Esophagus muscularis mucosa (tissue), 4 donors: ENCODE data around the gene PTPN9. TPM values are rescaled to one million over a fixed set of nuclear protein-coding genes. Genes with fewer than 3 reads are reported as not detected.

Experiments used
- DNase-seq: peaks from one replicate; pipeline ENCODE4 v3.0.0-alpha.2; 2017; ENCODE audit errors: extremely low spot score
- H3K27ac ChIP-seq, 4 donors: fragments of 200-600 bp; sonication (generic); replicated peaks in 1 of 4; 1 replicate in 3 of 4; 2 replicates in 1 of 4; pipeline ENCODE4 v1.5.1; 2016 to 2019; ENCODE audit warnings: mild to moderate bottlenecking in 1 of 4
- H3K27me3 ChIP-seq, 4 donors: fragments of 200-600 bp; sonication (generic); one replicate each; pipeline versions ENCODE4 v1.5.1 to v1.6.0; 2016 to 2019
- H3K36me3 ChIP-seq, 4 donors: fragments of 200-600 bp; sonication (generic); one replicate each; pipeline ENCODE4 v1.5.1; 2016 to 2019
- H3K4me1 ChIP-seq, 4 donors: fragments of 200-600 bp; sonication (generic); one replicate each; pipeline ENCODE4 v1.5.1; 2016 to 2019
- H3K4me3 ChIP-seq, 4 donors: fragments of 200-600 bp; sonication (generic); 1 replicate in 2 of 4; 2 replicates in 2 of 4; pipeline ENCODE4 v1.5.1; 2016 to 2019; ENCODE audit warnings: mild to moderate bottlenecking in 4 of 4, moderate library complexity in 1 of 4
- H3K9me3 ChIP-seq, 4 donors: fragments of 200-600 bp; sonication (generic); 1 replicate in 3 of 4; 2 replicates in 1 of 4; pipeline ENCODE4 v1.5.1; 2016 to 2019
- CTCF ChIP-seq, 3 experiments: fragments of 200-600 bp in 2 of 3; fragments of 450-650 bp in 1 of 3; sonication (generic) in 2 of 3; IDR thresholded peaks; one replicate each; pipeline ENCODE4 v1.5.1; 2017 to 2019; ENCODE audit warnings: antibody characterized with exemption in 3 of 3, mild to moderate bottlenecking in 2 of 3, moderate library complexity in 1 of 3
- EP300 ChIP-seq: sonication (generic); formaldehyde crosslinking; IDR thresholded peaks from one replicate; pipeline ENCODE4 v1.6.1; 2017; ENCODE audit warnings: antibody characterized with exemption
- POLR2A ChIP-seq: fragments of 450-650 bp; IDR thresholded peaks from one replicate; pipeline ENCODE4 v1.6.1; 2017; ENCODE audit warnings: antibody characterized with exemption, moderate library complexity, mild to moderate bottlenecking, low read depth
- POLR2AphosphoS5 ChIP-seq, 2 donors: sonication (generic); formaldehyde crosslinking; IDR thresholded peaks; one replicate each; pipeline ENCODE4 v1.6.1; 2017; ENCODE audit warnings: antibody characterized with exemption in 2 of 2
- WGBS: methylation state at CpG from one replicate; pipeline ENCODE4 v1.1.5; 2018; 5-methylcytosine and 5-hydroxymethylcytosine counted together
- intact Hi-C: fragments of 100-400 bp; cut with DNase I; formaldehyde crosslinking; loops from one replicate; pipeline ENCODE4 v1.15.1; 2023
- total RNA-seq, 4 donors: library from RNA; depleted of rRNA; stranded (reverse); fragments of >200 nt; gene quantifications; one replicate each; pipeline versions ENCODE4 v1.1.0 to v1.2.1, GENCODE V29; 2016

PTPN9 gene
- total RNA-seq, 4 donors from 2014 or later = 20.3 to 31.6 (median 27.5) TPM

GRCh38 chr15:75620058-75620820, 41.1 kb upstream of the PTPN9 start:
- intact Hi-C loops = loop anchor here (10.0 kb wide), 1 partner anchor 185 kb away; no protein-coding TSS in a partner anchor
- H3K4me3 ChIP-seq = peak overlapping the region; percentile 12 to 28 (median 22)

GRCh38 chr15:75616766-75617165, 37.7 kb upstream of the PTPN9 start:
- TF ChIP-seq CTCF (IDR thresholded peaks at IDR 0.05) = no peak
- TF ChIP-seq POLR2AphosphoS5 (IDR thresholded peaks at IDR 0.05) = no peak
- TF ChIP-seq POLR2A = no peak
- TF ChIP-seq EP300 = no peak
- intact Hi-C loops = no loop called here
- Histone ChIP-seq H3K4me1 (peaks cover 16 to 26% (median 23%) of the 10 kb centered on the region in 4 donors), H3K4me3 (no peak overlapping the region), H3K9me3 (no peaks in the 10 kb centered on the region), H3K27me3 (no peaks in the 10 kb centered on the region), H3K27ac (no peak overlapping the region), H3K36me3 (peaks cover 54 to 91% (median 82%) of the 10 kb centered on the region in 4 donors)
- DNase-seq = no peak

More at GRCh38 chr15:75620058-75620820, 41.1 kb upstream of the PTPN9 start:
- no peak for DNase-seq
- 71% methylated on average over 4 of the region's 4 CpGs for WGBS
- peak overlapping the region; percentile 57 to 74 (median 60) for H3K27ac ChIP-seq
- peaks cover 19 to 44% (median 29%) of the 10 kb centered on the region in 4 donors for H3K4me1 ChIP-seq
- TF ChIP-seq EP300 = no peak
- no peak for TF ChIP-seq CTCF (IDR thresholded peaks at IDR 0.05)
- TF ChIP-seq POLR2A = no peak
- no peak for TF ChIP-seq POLR2AphosphoS5 (IDR thresholded peaks at IDR 0.05)
- no peaks in the 10 kb centered on the region for H3K27me3 ChIP-seq
- H3K36me3 ChIP-seq = peaks cover 34 to 58% (median 49%) of the 10 kb centered on the region in 4 donors
- H3K9me3 ChIP-seq = no peaks in the 10 kb centered on the region

GRCh38 chr15:75606711-75607699, 27.9 kb upstream of the PTPN9 start:
- H3K27me3 ChIP-seq = no peaks in the 10 kb centered on the region
- intact Hi-C loops = no loop called here
- DNase-seq = no peak
- H3K36me3 ChIP-seq = peaks cover 33 to 97% (median 92%) of the 10 kb centered on the region in 4 donors
- H3K9me3 ChIP-seq = no peaks in the 10 kb centered on the region
- H3K4me1 ChIP-seq = no peaks in the 10 kb centered on the region
- TF ChIP-seq POLR2A = no peak
- TF ChIP-seq POLR2AphosphoS5 (IDR thresholded peaks at IDR 0.05) = no peak
- TF ChIP-seq EP300 = no peak
- no peak for TF ChIP-seq CTCF (IDR thresholded peaks at IDR 0.05)
- 71% methylated on average over 6 of the region's 6 CpGs for whole genome bisulfite sequencing
- H3K4me3 ChIP-seq = no peak overlapping the region
- H3K27ac ChIP-seq = no peak overlapping the region

- DNase-seq = no peak
- no peaks in the 10 kb centered on the region for H3K27me3 ChIP-seq
- no peak for TF ChIP-seq POLR2AphosphoS5 (IDR thresholded peaks at IDR 0.05)
- no peak for TF ChIP-seq POLR2A
- no peak for TF ChIP-seq EP300
- TF ChIP-seq CTCF (IDR thresholded peaks at IDR 0.05) = no peak
- H3K9me3 ChIP-seq = no peaks in the 10 kb centered on the region
- H3K4me1 ChIP-seq = no peaks in the 10 kb centered on the region
- peaks cover 33 to 98% (median 89%) of the 10 kb centered on the region in 4 donors for H3K36me3 ChIP-seq
- no peak overlapping the region for H3K27ac ChIP-seq
- no peak overlapping the region for H3K4me3 ChIP-seq
- WGBS = 91% methylated on average over 8 of the region's 8 CpGs
- intact Hi-C loops = no loop called here
Measured at GRCh38 chr15:75606026-75606425, 26.9 kb upstream of the PTPN9 start.
